HEK293T (cell line): ENCODE results near the gene PLXDC1.

Experiments used
- CTCF ChIA-PET: fragments of 350-600 bp; formaldehyde crosslinking; extraction: SDS; loops from one replicate; lab custom pipeline; 2021; ENCODE audit warnings: antibody characterized with exemption, inconsistent platforms; lab: Yijun Ruan, JAX
- POLR2A ChIA-PET: fragments of 350-600 bp; formaldehyde crosslinking; extraction: SDS; loops from one replicate; lab custom pipeline; 2020; ENCODE audit warnings: antibody characterized with exemption, inconsistent platforms; lab: Yijun Ruan, JAX
- DNase-seq: peaks from one replicate; pipeline ENCODE4 v3.0.0; 2012; ENCODE audit warnings: mixed read lengths; ENCODE audit errors: extremely low spot score
- ARNT ChIP-seq: fragments of 450-650 bp; IDR thresholded peaks from 2 replicates; pipeline ENCODE4 v1.6.1; 2017; ENCODE audit warnings: mild to moderate bottlenecking
- BHLHE40 ChIP-seq: fragments of 450-650 bp; IDR thresholded peaks from 2 replicates; pipeline ENCODE4 v1.6.1; 2016; ENCODE audit warnings: mild to moderate bottlenecking, moderate library complexity, borderline replicate concordance
- CTBP1 ChIP-seq: fragments of 450-650 bp; IDR thresholded peaks from 2 replicates; pipeline ENCODE4 v1.6.1; 2016; ENCODE audit warnings: borderline replicate concordance
- ELF4 ChIP-seq: fragments of 450-650 bp; IDR thresholded peaks from 2 replicates; pipeline ENCODE4 v1.6.1; 2017; ENCODE audit warnings: antibody characterized with exemption
- FOXA1 ChIP-seq: fragments of 450-650 bp; IDR thresholded peaks from 2 replicates; pipeline ENCODE4 v1.6.1; 2016; ENCODE audit warnings: mild to moderate bottlenecking
- FOXK2 ChIP-seq: fragments of 450-650 bp; IDR thresholded peaks from 2 replicates; pipeline ENCODE4 v1.6.1; 2016; ENCODE audit warnings: mild to moderate bottlenecking
- FOXM1 ChIP-seq: fragments of 450-650 bp; IDR thresholded peaks from 2 replicates; pipeline ENCODE4 v1.6.1; 2017; ENCODE audit warnings: mild to moderate bottlenecking, borderline replicate concordance
- HDGF ChIP-seq: fragments of 450-650 bp; IDR thresholded peaks from 2 replicates; pipeline ENCODE4 v1.6.1; 2017; ENCODE audit warnings: antibody characterized with exemption, borderline replicate concordance
- L3MBTL2 ChIP-seq: fragments of 450-650 bp; conservative IDR thresholded peaks from 2 replicates; pipeline ENCODE4 v1.6.1; 2016; ENCODE audit warnings: mild to moderate bottlenecking
- LEF1 ChIP-seq: fragments of 450-650 bp; IDR thresholded peaks from 2 replicates; pipeline ENCODE4 v1.6.1; 2017; ENCODE audit warnings: mild to moderate bottlenecking, borderline replicate concordance
- NFRKB ChIP-seq: fragments of 450-650 bp; IDR thresholded peaks from 2 replicates; pipeline ENCODE4 v1.6.1; 2016; ENCODE audit warnings: mild to moderate bottlenecking, moderate library complexity
- PKNOX1 ChIP-seq: fragments of 450-650 bp; IDR thresholded peaks from 2 replicates; pipeline ENCODE4 v1.6.1; 2016
- SP1 ChIP-seq: fragments of 450-650 bp; IDR thresholded peaks from 2 replicates; pipeline ENCODE4 v1.6.1; 2017
- SUZ12 ChIP-seq: fragments of 450-650 bp; IDR thresholded peaks from 2 replicates; pipeline ENCODE4 v1.6.1; 2016; ENCODE audit warnings: mild to moderate bottlenecking
- TARDBP ChIP-seq: fragments of 450-650 bp; IDR thresholded peaks from 2 replicates; pipeline ENCODE4 v1.6.1; 2016
- ZNF384 ChIP-seq: fragments of 450-650 bp; IDR thresholded peaks from 2 replicates; pipeline ENCODE4 v1.6.1; 2016

PLXDC1 gene

GRCh38 chr17:39071573-39071972, 79.9 kb downstream of the PLXDC1 start:
- CTCF ChIA-PET: interaction anchor here (1.6 kb wide), 1 partner anchor 88 kb away, joined by 7 read pairs; no protein-coding TSS in a partner anchor
- no peak for TF ChIP-seq FOXM1
- no peak for TF ChIP-seq CTBP1
- no peak for TF ChIP-seq FOXK2
- TF ChIP-seq LEF1: no peak
- TF ChIP-seq ELF4: no peak
- TF ChIP-seq TARDBP: no peak
- no peak for TF ChIP-seq SUZ12
- no peak for TF ChIP-seq HDGF
- no peak for TF ChIP-seq BHLHE40
- no peak for TF ChIP-seq FOXA1
- POLR2A ChIA-PET: interaction anchor here (1.4 kb wide), 1 partner anchor 15 kb away, joined by 3 read pairs; no protein-coding TSS in a partner anchor

GRCh38 chr17:39069114-39069756, 82.2 kb downstream of the PLXDC1 start:
- CTCF ChIA-PET: no interaction called here
- POLR2A ChIA-PET: no interaction called here
- TF ChIP-seq PKNOX1 (peak; percentile 82), FOXA1 (no peak), ELF4 (no peak), FOXK2 (no peak)
- DNase-seq: peak; percentile 42

More at GRCh38 chr17:39071573-39071972, 79.9 kb downstream of the PLXDC1 start:
- DNase-seq: no peak

GRCh38 chr17:39064819-39065218, 86.6 kb downstream of the PLXDC1 start:
- no peak for TF ChIP-seq PKNOX1
- no peak for TF ChIP-seq CTBP1
- no peak for TF ChIP-seq BHLHE40
- TF ChIP-seq FOXK2: no peak
- ChIA-PET CTCF (no interaction called here), POLR2A (no interaction called here)
- DNase-seq: no peak

DNA sequence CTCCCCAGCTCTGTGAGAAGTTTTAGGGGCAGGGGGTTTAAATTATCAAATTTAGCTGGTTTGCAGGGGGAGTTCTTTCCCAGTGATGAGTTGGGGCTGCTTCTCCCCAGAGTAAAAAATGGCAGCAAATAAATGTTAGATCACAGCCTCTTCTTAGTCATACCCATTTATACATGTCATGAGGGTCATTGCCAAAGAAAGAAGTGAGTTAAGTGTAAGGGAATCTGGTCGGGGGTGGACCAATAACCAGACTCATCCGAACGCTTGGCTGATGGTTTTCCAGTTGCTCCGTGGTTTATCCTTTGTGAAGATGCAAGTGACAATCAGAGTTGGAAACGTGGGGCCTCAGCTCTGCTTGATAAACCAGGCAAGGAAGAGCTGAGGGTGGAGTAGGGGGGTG, 87.1 kb downstream of the PLXDC1 start:
- DNase-seq: no peak
- no peak for TF ChIP-seq TARDBP
- no peak for TF ChIP-seq LEF1
- no peak for TF ChIP-seq NFRKB
- TF ChIP-seq FOXK2: no peak
- TF ChIP-seq ARNT: no peak
- no peak for TF ChIP-seq FOXM1
- no peak for TF ChIP-seq HDGF
- TF ChIP-seq L3MBTL2: no peak
- TF ChIP-seq ZNF384: no peak
- POLR2A ChIA-PET: no interaction called here
- CTCF ChIA-PET: no interaction called here

DNA sequence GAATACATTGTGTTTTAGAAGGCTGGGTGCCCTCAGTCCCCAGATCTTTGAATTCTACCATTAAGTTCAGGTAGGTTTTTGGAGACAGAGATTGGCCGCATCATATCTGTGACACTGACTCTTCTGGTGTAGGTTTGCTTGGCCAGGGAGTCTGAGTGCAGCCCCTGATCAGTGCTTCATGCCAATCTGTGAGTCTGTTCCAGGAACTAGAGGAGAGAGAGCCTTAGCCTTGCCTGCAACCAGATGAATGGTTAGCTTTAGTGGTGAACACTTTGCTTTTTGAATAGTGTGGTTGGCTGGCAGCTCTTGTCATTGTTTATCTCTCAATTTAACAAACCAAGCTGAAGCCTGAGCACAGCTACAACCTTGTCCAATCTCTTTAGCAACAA, 87.8 kb downstream of the PLXDC1 start:
- TF ChIP-seq BHLHE40: no peak
- no peak for TF ChIP-seq TARDBP
- TF ChIP-seq ARNT: no peak
- TF ChIP-seq SP1: no peak
- TF ChIP-seq PKNOX1: no peak
- TF ChIP-seq ZNF384: no peak
- TF ChIP-seq CTBP1: no peak
- TF ChIP-seq ELF4: no peak
- TF ChIP-seq L3MBTL2: no peak
- no peak for DNase-seq
- CTCF ChIA-PET: no interaction called here
- POLR2A ChIA-PET: no interaction called here

GRCh38 chr17:39062846-39063680, 88.4 kb downstream of the PLXDC1 start:
- CTCF ChIA-PET: no interaction called here

More at GRCh38 chr17:39062846-39063680, 88.4 kb downstream of the PLXDC1 start:
- DNase-seq: no peak
- POLR2A ChIA-PET: no interaction called here
- TF ChIP-seq PKNOX1 (no peak), FOXA1 (no peak), FOXK2 (no peak), SUZ12 (no peak), NFRKB (no peak), LEF1 (no peak), ZNF384 (no peak), HDGF (no peak)
